GM12864 (cell line): ENCODE results near the gene LPCAT1.
"Not testable (repeated sequence)": the region's sequence is repeated elsewhere in the genome, so short reads cannot be mapped to it uniquely, and the experiment has no call there.

Source experiments
- DNase-seq: peaks from one replicate; pipeline ENCODE4 v3.0.0-alpha.2; 2011; ENCODE audit warnings: low read depth
- H3K4me3 ChIP-seq: 2 replicates; pipeline ENCODE4 v1.5.1; 2011; ENCODE audit warnings: mild to moderate bottlenecking, low read depth, low read length, control low read depth
- CTCF ChIP-seq: IDR thresholded peaks from 2 replicates; pipeline ENCODE4 v1.5.1; 2011; ENCODE audit warnings: low read depth, mild to moderate bottlenecking, moderate library complexity, low read length, control low read depth, inconsistent platforms; ENCODE audit errors: missing control alignments

LPCAT1 gene

GRCh38 chr5:1464096-1464446 is 59.7 kb downstream of the LPCAT1 start:
- DNase-seq = no peak
- H3K4me3 ChIP-seq = no peak overlapping the region
- no peak for TF ChIP-seq CTCF

GRCh38 chr5:1463326-1464095 is 60.2 kb downstream of the LPCAT1 start:
- H3K4me3 ChIP-seq = no peak overlapping the region
- no peak for DNase-seq
- no peak for TF ChIP-seq CTCF

GRCh38 chr5:1462358-1462757 is 61.4 kb downstream of the LPCAT1 start:
- no peak for DNase-seq
- TF ChIP-seq CTCF = no peak
- no peak overlapping the region for H3K4me3 ChIP-seq

GRCh38 chr5:1461396-1461795 is 62.4 kb downstream of the LPCAT1 start:
- H3K4me3 ChIP-seq = no peak overlapping the region
- no peak for TF ChIP-seq CTCF
- no peak for DNase-seq

- no peak overlapping the region for H3K4me3 ChIP-seq
- TF ChIP-seq CTCF = no peak
- no peak for DNase-seq
Measured at GRCh38 chr5:1460054-1460682, 63.6 kb downstream of the LPCAT1 start.

- DNase-seq, H3K4me3 ChIP-seq: not testable (repeated sequence)
Measured at GRCh38 chr5:1459435-1459834, 64.3 kb downstream of the LPCAT1 start.

GRCh38 chr5:1456110-1456881 is 67.5 kb downstream of the LPCAT1 start:
- H3K4me3 ChIP-seq, DNase-seq: not testable (repeated sequence)
